Fibroblast of the aortic adventitia (primary cell): ENCODE data around the gene TPPP2. TPM values are rescaled to one million over a fixed set of nuclear protein-coding genes. Genes with fewer than 3 reads are reported as not detected.
A peak's percentile ranks its signal among the peaks of the same experiment; 100 is the strongest.
"Not testable (repeated sequence)": the region's sequence is repeated elsewhere in the genome, so short reads cannot be mapped to it uniquely, and the experiment has no call there.

Experiments
- DNase-seq: peaks from one replicate; pipeline ENCODE4 v3.0.0-alpha.2; 2010; ENCODE audit warnings: low read depth
- H3K4me3 ChIP-seq: 2 replicates; pipeline ENCODE4 v1.5.1; 2011; ENCODE audit warnings: low read depth, mild to moderate bottlenecking, control low read depth, low read length, moderate library complexity
- CTCF ChIP-seq: IDR thresholded peaks from 2 replicates; pipeline ENCODE4 v1.5.1; 2011; ENCODE audit warnings: mild to moderate bottlenecking, low read length, control low read depth, inconsistent platforms; ENCODE audit not compliant: insufficient read depth
- total RNA-seq: library from RNA; depleted of rRNA; stranded (reverse); fragments of >200 nt; gene quantifications from 2 replicates; pipeline ENCODE4 v1.2.3, GENCODE V29; 2012; ENCODE audit warnings: low replicate concordance

TPPP2 gene
- not detected in 2 replicates for total RNA-seq

GRCh38 chr14:21029917-21030316 is at the start of gene TPPP2:
Gene TPPP2, plus strand, starts transcription at chr14:21030217. Its CDS starts 365 bp downstream, at chr14:21030582.
- DNase-seq, result no peak
- no peak for TF ChIP-seq CTCF
- no peak within 1 kb of the TSS for H3K4me3 ChIP-seq

- no peak for DNase-seq
- no peak for TF ChIP-seq CTCF
- no peak overlapping the region for H3K4me3 ChIP-seq
These were observed 49.1 kb upstream of the TPPP2 start for GRCh38 chr14:20980906-20981305.

GRCh38 chr14:20982646-20983369 is 47.2 kb upstream of the TPPP2 start:
- H3K4me3 ChIP-seq, result no peak overlapping the region
- no peak for TF ChIP-seq CTCF
- DNase-seq, result no peak

GRCh38 chr14:20985650-20986049 is 44.4 kb upstream of the TPPP2 start:
- H3K4me3 ChIP-seq, DNase-seq: not testable (repeated sequence)

- no peak overlapping the region for H3K4me3 ChIP-seq
- DNase-seq, result peak; percentile 96
- no peak for TF ChIP-seq CTCF
These were observed 43.2 kb upstream of the TPPP2 start for GRCh38 chr14:20986811-20987210.

GRCh38 chr14:20988717-20989470 is 41.1 kb upstream of the TPPP2 start:
- peak overlapping the region; percentile 45 for H3K4me3 ChIP-seq
- TF ChIP-seq CTCF, result no peak
- no peak for DNase-seq

GRCh38 chr14:20989471-20989786 is 40.6 kb upstream of the TPPP2 start:
- no peak for DNase-seq
- peak overlapping the region; percentile 45 for H3K4me3 ChIP-seq
- no peak for TF ChIP-seq CTCF
